ENCODE results near the gene USP3.

- TF ChIP-seq CTCF (IDR thresholded peaks at IDR 0.05) (no peak), POLR2A (IDR thresholded peaks at IDR 0.05) (no peak), POLR2AphosphoS5 (IDR thresholded peaks at IDR 0.05) (no peak)
Measured at GRCh38 chr15:63493436-63493835, 11.0 kb upstream of the USP3 start.
